Mammary microvascular endothelial cell (primary cell): Measurements from ENCODE around the gene POFUT1. TPM values are rescaled to one million over a fixed set of nuclear protein-coding genes. Genes with fewer than 3 reads are reported as not detected.

ENCODE experiments used
- total RNA-seq: library from RNA; depleted of rRNA; stranded (reverse); fragments of >200 nt; gene quantifications from 2 replicates; pipeline ENCODE4 v1.2.3, GENCODE V29; 2015

The POFUT1 gene
- 36.3 and 36.8 TPM in 2 replicates for total RNA-seq

GRCh38 chr20:32207626-32208498 lies at the start of gene POFUT1, which contains the start of gene PLAGL2:
TSS of gene POFUT1 (plus strand) at chr20:32207880. CDS start at chr20:32207942, 62 bp downstream.
TSS of gene PLAGL2 (minus strand) at chr20:32207743. CDS start at chr20:32202178, 5,565 bp downstream.

GRCh38 chr20:32277361-32278198 lies 69.9 kb downstream of the POFUT1 start, which contains the start of gene KIF3B:
TSS of gene KIF3B (plus strand) at chr20:32277651. CDS start at chr20:32309778, 32,127 bp downstream.

Other genes starting within 250 kb of the POFUT1 start
- not detected in 2 replicates for gene XKR7, start 239.7 kb upstream of the POFUT1 start, total RNA-seq
- gene CCM2L, start 197.4 kb upstream of the POFUT1 start, total RNA-seq: 12.3 and 13.9 TPM in 2 replicates
- gene HCK, start 155.6 kb upstream of the POFUT1 start, total RNA-seq: not detected in 2 replicates
- 29.7 and 31.0 TPM in 2 replicates for gene TM9SF4, start 98.2 kb upstream of the POFUT1 start, total RNA-seq
- gene PLAGL2, start 137 bp upstream of the POFUT1 start, total RNA-seq: 3.5 and 4.1 TPM in 2 replicates
- gene KIF3B, start 69.8 kb downstream of the POFUT1 start, total RNA-seq: 15.6 and 15.7 TPM in 2 replicates
- 18.4 and 22.6 TPM in 2 replicates for gene ASXL1, start 150.5 kb downstream of the POFUT1 start, total RNA-seq